NB4 (cell line): Measurements from ENCODE around the gene PPCS.
"Not testable (repeated sequence)": the region's sequence is repeated elsewhere in the genome, so short reads cannot be mapped to it uniquely, and the experiment has no call there.

ENCODE experiments used
- CTCF ChIP-seq: IDR thresholded peaks from one replicate; pipeline ENCODE4 v1.5.1; 2012; ENCODE audit warnings: low read depth, low read length
- MAX ChIP-seq: IDR thresholded peaks from 2 replicates; pipeline ENCODE4 v1.6.1; 2011; ENCODE audit warnings: low read depth, low read length
- POLR2A ChIP-seq: IDR thresholded peaks from 2 replicates; pipeline ENCODE4 v1.6.1; 2011; ENCODE audit warnings: mild to moderate bottlenecking; ENCODE audit not compliant: insufficient read length; ENCODE audit errors: extremely low read depth

GRCh38 chr1:42477354-42477753 lies 21.0 kb downstream of the PPCS start:
- not testable (repeated sequence) for TF ChIP-seq POLR2A, CTCF, MAX
